Measurements from ENCODE around the gene HECTD1.

Gene HECTD1

DNA sequence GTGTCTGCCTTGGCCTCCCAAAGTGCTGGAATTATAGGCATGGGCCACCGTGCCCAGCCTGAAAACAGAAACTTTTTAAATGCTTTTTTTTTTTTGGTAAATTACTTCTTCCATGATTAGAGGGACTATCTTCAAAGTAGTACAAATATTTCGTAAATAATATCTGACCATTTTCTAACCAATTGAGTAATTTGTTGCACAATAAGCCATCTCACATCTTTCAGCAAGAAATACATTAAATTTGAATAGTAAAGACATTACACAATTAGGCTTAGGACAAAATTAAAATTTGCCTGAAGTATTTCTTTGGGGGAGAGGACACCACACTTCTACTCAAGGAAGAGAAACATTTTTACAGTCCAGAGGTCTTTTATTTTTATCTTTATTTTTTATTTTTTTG is 96.7 kb downstream of the HECTD1 start:
- Histone ChIP-seq H3K36me3 (replicated peaks; ENCODE audit: insufficient read depth, low read length) (no peaks in the 10 kb centered on the region; the same call in 1 of the 2 replicates), H3K4me1 (ENCODE audit: low read length) (no peaks in the 10 kb centered on the region), H3K79me2 (ENCODE audit: low read length) (no peaks in the 10 kb centered on the region), H3K9me3 (replicated peaks; ENCODE audit: insufficient read depth, low read length) (no peaks in the 10 kb centered on the region), H3K4me3 (ENCODE audit: low read length) (no peak overlapping the region), H3F3A (ENCODE audit: insufficient read depth, low read length) (no peaks in the 10 kb centered on the region), H3K4me2 (ENCODE audit: low read depth, low read length) (no peak overlapping the region), H2AFZ (ENCODE audit: low read length) (no peak overlapping the region), H4K20me1 (ENCODE audit: insufficient read depth, low read length) (no peaks in the 10 kb centered on the region), H3K9ac (ENCODE audit: low read length) (no peak overlapping the region), H3K9me2 (replicated peaks; ENCODE audit: insufficient read depth, low read length) (no peaks in the 10 kb centered on the region), H3K27ac (ENCODE audit: low read length) (no peak overlapping the region), H3K27me3 (replicated peaks; ENCODE audit: insufficient read depth, low read length) (no peaks in the 10 kb centered on the region)
- no peak for DNase-seq
- TF ChIP-seq, protein P1, sequence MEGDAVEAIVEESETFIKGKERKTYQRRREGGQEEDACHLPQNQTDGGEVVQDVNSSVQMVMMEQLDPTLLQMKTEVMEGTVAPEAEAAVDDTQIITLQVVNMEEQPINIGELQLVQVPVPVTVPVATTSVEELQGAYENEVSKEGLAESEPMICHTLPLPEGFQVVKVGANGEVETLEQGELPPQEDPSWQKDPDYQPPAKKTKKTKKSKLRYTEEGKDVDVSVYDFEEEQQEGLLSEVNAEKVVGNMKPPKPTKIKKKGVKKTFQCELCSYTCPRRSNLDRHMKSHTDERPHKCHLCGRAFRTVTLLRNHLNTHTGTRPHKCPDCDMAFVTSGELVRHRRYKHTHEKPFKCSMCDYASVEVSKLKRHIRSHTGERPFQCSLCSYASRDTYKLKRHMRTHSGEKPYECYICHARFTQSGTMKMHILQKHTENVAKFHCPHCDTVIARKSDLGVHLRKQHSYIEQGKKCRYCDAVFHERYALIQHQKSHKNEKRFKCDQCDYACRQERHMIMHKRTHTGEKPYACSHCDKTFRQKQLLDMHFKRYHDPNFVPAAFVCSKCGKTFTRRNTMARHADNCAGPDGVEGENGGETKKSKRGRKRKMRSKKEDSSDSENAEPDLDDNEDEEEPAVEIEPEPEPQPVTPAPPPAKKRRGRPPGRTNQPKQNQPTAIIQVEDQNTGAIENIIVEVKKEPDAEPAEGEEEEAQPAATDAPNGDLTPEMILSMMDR (IDR thresholded peaks at IDR 0.05; ENCODE audit: low read length), result no peak
- TF ChIP-seq EZH2 (optimal IDR thresholded peaks at IDR 0.05; ENCODE audit: low read depth, low read length) (no peak), EZH2phosphoT487 (IDR thresholded peaks at IDR 0.05; ENCODE audit: low read length) (no peak)

DNA sequence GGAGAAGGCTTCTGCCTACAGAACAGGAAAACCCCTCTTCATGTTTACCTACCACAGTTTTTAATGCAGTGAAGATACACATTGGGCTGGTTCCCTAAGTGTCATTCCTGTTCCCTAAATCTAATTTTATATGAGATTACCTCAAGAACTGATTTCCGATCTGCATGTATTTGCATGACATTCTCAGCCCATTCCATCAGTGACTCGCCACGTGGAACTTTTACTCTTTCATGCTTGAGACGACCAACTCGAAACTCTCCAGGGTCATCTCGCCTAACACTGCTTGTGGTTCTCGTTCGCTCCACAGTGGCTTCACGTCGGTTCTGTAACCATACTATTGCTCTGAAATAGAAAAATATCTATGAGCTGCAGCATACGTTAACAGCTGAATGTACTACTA is 98.3 kb downstream of the HECTD1 start:
- DNase-seq, result no peak
- Histone ChIP-seq H3K27ac (ENCODE audit: low read length) (no peak overlapping the region), H3K9me2 (replicated peaks; ENCODE audit: insufficient read depth, low read length) (no peaks in the 10 kb centered on the region), H3K4me3 (ENCODE audit: low read length) (no peak overlapping the region), H3K9me3 (replicated peaks; ENCODE audit: insufficient read depth, low read length) (no peaks in the 10 kb centered on the region), H3K36me3 (replicated peaks; ENCODE audit: insufficient read depth, low read length) (no peaks in the 10 kb centered on the region), H3K4me1 (ENCODE audit: low read length) (no peaks in the 10 kb centered on the region), H3K9ac (ENCODE audit: low read length) (no peak overlapping the region), H3F3A (ENCODE audit: insufficient read depth, low read length) (no peaks in the 10 kb centered on the region), H2AFZ (ENCODE audit: low read length) (no peak overlapping the region), H4K20me1 (ENCODE audit: insufficient read depth, low read length) (no peaks in the 10 kb centered on the region), H3K4me2 (ENCODE audit: low read depth, low read length) (no peak overlapping the region), H3K79me2 (ENCODE audit: low read length) (no peaks in the 10 kb centered on the region), H3K27me3 (replicated peaks; ENCODE audit: insufficient read depth, low read length) (no peaks in the 10 kb centered on the region)
- TF ChIP-seq EZH2 (optimal IDR thresholded peaks at IDR 0.05; ENCODE audit: low read depth, low read length), result no peak
- no peak for TF ChIP-seq EZH2phosphoT487 (IDR thresholded peaks at IDR 0.05; ENCODE audit: low read length)
- TF ChIP-seq, protein P1 (IDR thresholded peaks at IDR 0.05; ENCODE audit: low read length), result no peak

DNA sequence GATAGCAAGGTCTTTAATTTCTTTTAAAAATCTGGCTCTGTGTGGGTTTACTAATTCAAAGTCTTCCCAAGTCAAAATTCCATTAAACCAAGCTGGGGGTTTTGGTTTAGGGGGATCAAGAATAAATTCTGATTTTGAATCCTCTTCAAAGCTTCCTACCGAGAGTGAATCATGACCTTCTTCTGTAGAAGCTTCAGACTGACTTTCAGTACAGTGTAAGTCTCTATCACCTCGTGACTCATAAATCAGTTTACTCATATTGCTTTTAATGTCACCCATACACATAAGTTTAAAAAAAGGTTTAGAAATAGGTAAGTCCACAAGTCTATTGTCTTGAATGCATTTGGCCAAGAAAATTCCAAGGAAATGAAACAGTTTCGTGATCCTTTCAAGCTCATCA is 100.8 kb downstream of the HECTD1 start:
- Histone ChIP-seq H4K20me1 (ENCODE audit: insufficient read depth, low read length) (no peaks in the 10 kb centered on the region), H3K9ac (ENCODE audit: low read length) (no peak overlapping the region), H3K4me3 (ENCODE audit: low read length) (no peak overlapping the region), H3K79me2 (ENCODE audit: low read length) (no peaks in the 10 kb centered on the region), H3K27ac (ENCODE audit: low read length) (no peak overlapping the region), H3K36me3 (replicated peaks; ENCODE audit: insufficient read depth, low read length) (no peaks in the 10 kb centered on the region), H3F3A (ENCODE audit: insufficient read depth, low read length) (no peaks in the 10 kb centered on the region), H3K9me2 (replicated peaks; ENCODE audit: insufficient read depth, low read length) (no peaks in the 10 kb centered on the region), H2AFZ (ENCODE audit: low read length) (no peak overlapping the region), H3K27me3 (replicated peaks; ENCODE audit: insufficient read depth, low read length) (no peaks in the 10 kb centered on the region), H3K9me3 (replicated peaks; ENCODE audit: insufficient read depth, low read length) (no peaks in the 10 kb centered on the region), H3K4me2 (ENCODE audit: low read depth, low read length) (no peak overlapping the region), H3K4me1 (ENCODE audit: low read length) (no peaks in the 10 kb centered on the region)
- no peak for TF ChIP-seq EZH2phosphoT487 (IDR thresholded peaks at IDR 0.05; ENCODE audit: low read length)
- TF ChIP-seq, protein P1 (IDR thresholded peaks at IDR 0.05; ENCODE audit: low read length), result no peak
- TF ChIP-seq EZH2 (optimal IDR thresholded peaks at IDR 0.05; ENCODE audit: low read depth, low read length), result no peak
- DNase-seq, result no peak

Data from MM.1S (cell line).